WI38 (cell line): ENCODE measurements around the gene DDX1.

ENCODE experiments used
- H3K4me3 ChIP-seq: 2 replicates; pipeline ENCODE4 v1.5.1; 2011; ENCODE audit warnings: low read depth, mild to moderate bottlenecking, control low read depth, low read length
- TF ChIP-seq, protein P1 (sequence below): IDR thresholded peaks from 2 replicates; pipeline ENCODE4 v1.5.1; 2012; ENCODE audit warnings: low read depth, mild to moderate bottlenecking, control low read depth, low read length

DDX1 gene

DNA sequence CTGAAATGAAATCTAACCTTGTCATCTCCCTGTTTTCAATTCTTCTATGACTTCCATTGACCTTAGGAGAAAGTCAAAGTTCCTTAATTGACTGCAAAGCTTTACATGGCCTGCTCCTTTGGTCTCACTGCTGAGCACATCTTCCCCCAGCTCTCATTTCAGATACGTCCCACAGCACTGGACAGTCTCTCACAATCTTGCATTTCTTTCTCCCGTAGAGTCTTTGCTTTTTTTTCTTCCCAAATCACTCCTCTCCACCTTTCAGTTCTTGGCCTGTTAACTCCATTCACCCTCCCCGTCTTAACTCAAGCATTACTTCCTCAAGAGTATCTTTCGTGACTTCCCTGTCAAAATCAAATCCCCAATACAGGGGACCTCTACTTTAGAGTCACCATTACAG is 67.2 kb downstream of the DDX1 start:
- TF ChIP-seq, protein P1, sequence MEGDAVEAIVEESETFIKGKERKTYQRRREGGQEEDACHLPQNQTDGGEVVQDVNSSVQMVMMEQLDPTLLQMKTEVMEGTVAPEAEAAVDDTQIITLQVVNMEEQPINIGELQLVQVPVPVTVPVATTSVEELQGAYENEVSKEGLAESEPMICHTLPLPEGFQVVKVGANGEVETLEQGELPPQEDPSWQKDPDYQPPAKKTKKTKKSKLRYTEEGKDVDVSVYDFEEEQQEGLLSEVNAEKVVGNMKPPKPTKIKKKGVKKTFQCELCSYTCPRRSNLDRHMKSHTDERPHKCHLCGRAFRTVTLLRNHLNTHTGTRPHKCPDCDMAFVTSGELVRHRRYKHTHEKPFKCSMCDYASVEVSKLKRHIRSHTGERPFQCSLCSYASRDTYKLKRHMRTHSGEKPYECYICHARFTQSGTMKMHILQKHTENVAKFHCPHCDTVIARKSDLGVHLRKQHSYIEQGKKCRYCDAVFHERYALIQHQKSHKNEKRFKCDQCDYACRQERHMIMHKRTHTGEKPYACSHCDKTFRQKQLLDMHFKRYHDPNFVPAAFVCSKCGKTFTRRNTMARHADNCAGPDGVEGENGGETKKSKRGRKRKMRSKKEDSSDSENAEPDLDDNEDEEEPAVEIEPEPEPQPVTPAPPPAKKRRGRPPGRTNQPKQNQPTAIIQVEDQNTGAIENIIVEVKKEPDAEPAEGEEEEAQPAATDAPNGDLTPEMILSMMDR = no peak
- H3K4me3 ChIP-seq = no peak overlapping the region

DNA sequence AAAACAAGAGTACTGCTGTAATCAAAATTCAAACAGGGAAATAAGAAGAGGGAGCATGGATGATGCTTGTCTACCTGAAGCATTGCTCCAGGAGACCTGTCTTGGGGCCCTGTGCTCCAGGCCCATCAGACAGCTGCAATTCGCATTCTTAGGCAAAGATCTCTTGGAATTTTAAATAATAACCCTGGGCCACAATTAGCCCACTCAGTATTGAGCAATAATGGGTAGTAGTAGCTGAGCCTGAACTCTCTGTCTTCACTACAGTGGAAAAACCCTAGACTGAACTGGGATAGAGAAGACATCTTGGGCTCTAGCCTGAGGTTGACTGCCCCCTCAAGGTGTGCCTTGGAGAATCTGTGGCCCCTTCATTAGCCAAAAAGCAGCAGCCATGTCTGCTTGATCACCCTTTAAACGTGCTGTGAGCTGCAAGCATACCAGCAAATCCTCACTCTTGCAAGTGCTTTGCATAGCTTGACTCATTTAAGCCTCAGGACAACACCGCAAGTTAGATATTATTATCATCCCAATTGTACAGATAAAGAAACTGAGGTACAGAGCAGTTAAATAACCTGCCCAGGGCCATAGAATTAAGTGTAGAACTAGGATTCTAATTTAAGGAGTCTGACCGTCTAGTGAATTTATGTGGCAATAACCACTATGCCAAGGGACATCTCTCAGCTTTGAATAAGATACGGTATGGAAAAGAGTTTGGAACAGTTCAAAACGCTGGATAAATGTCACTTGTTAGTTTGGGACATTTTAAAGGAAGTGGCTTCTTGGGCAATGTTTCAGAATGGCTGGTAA is 69.0 kb downstream of the DDX1 start:
- TF ChIP-seq, protein P1 = no peak
- no peak overlapping the region for H3K4me3 ChIP-seq

DNA sequence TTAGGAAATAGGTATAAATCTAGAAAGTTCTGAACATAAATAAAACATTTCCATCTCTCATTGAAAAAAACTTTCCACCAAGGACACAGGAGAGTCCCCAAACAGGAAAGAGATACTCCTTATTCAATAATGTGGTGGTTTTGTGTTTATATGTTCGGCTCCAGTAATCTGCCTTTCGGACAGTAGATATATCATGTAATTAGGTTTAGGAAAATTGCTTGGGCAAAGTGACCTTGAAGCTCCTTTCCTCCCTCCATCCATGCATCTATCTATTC is 69.6 kb downstream of the DDX1 start:
- H3K4me3 ChIP-seq = no peak overlapping the region
- TF ChIP-seq, protein P1 = no peak

DNA sequence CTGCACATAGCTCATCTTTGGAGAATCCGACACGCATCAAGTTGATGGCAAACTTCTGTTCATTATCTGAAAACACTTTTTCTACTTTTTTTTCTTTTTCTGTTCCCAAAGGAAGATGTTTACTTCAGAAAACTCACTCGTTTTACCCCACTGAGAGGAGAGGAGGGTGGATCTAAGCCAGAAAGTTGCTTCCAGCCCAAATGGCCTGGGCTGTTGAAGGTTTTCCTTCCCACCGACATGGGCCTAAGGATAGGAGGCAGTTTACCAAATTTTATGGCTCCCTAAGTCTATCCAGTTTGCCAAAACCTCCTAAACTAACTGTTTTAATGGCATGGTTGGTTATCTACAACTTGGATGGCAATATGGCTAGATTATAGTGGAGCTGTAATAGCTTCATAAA is 70.4 kb downstream of the DDX1 start:
- no peak overlapping the region for H3K4me3 ChIP-seq

DNA sequence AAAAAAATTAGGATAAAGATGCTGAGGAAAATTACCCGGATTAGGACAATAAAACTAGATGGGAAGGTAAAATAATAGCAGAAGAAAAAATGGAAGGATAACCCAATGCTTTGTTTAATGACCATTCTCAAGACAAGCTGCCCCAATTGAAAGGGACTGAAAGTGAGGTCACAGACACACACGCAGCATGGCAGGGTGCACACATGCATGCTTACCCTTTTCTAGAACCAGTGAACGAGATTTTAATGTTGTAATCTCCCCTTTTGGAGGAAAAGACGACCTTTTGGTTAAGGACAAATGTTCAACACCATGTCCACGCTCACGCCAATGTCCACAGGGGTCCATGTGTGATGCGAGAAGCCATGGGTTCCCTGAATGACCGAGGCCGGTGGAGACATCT is 70.9 kb downstream of the DDX1 start:
- no peak overlapping the region for H3K4me3 ChIP-seq
- TF ChIP-seq, protein P1 = no peak

More for the DNA sequence above, 70.4 kb downstream of the DDX1 start:
- TF ChIP-seq, protein P1 = no peak

DNA sequence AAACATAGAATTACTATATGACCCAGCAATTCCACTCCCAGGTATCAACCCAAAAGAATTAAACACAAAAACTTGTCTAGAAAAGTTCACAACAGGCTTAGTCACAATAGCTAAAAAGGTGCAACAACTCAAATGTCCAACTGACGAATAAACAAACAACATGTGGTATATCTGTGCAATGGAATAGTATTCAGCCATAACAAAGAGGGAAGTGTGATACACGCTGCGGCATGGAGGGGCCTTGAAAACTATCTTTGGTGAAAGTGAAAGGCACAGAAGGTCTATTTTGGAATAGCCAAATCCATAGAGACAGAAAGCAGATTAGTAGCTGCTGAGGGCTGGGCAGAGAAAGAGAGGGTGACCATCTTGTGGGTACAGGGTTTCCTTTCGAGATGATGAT is 72.1 kb downstream of the DDX1 start:
- TF ChIP-seq, protein P1 = no peak
- H3K4me3 ChIP-seq = no peak overlapping the region

- TF ChIP-seq, protein P1 = no peak
- H3K4me3 ChIP-seq = no peak overlapping the region
These were observed 72.8 kb downstream of the DDX1 start for GRCh38 chr2:15664273-15665066.
